Activated T-cell treated with anti-CD3 and anti-CD28 coated beads, Interleukin-2, amount 50 U/mL, for 4 hours (primary cell): ENCODE data around the gene TMEM151A. TPM values are rescaled to one million over a fixed set of nuclear protein-coding genes. Genes with fewer than 3 reads are reported as not detected.
"Not testable (repeated sequence)": the region's sequence is repeated elsewhere in the genome, so short reads cannot be mapped to it uniquely, and the experiment has no call there.

ENCODE experiments used
- ATAC-seq, 2 donors: fragments of 200-7000 bp; cut with Tn5 transposase; one replicate each; pipeline ENCODE4 v1.10.0; 2021
- DNase-seq: peaks from one replicate; pipeline ENCODE4 v3.0.0-alpha.2; 2020
- H3K27me3 Mint-ChIP-seq: one replicate; pipeline ENCODE4 v1.8.0; 2021; ENCODE audit warnings: low read depth, mixed read lengths
- H3K36me3 Mint-ChIP-seq: one replicate; pipeline ENCODE4 v1.8.0; 2022; ENCODE audit warnings: mixed read lengths; ENCODE audit not compliant: insufficient read depth
- H3K4me1 Mint-ChIP-seq: one replicate; pipeline ENCODE4 v1.8.0; 2021; ENCODE audit warnings: low read depth, mixed read lengths
- H3K4me3 Mint-ChIP-seq: one replicate; pipeline ENCODE4 v1.8.0; 2021; ENCODE audit warnings: mild to moderate bottlenecking, moderate library complexity, mixed read lengths
- H3K9me3 Mint-ChIP-seq: one replicate; pipeline ENCODE4 v1.8.0; 2021; ENCODE audit warnings: mixed read lengths
- total RNA-seq, 3 donors: library from RNA; stranded (reverse); gene quantifications; one replicate each; pipeline ENCODE4 v1.2.1, GENCODE V29; 2021

Gene TMEM151A
- under 1 TPM in 1 of 3 donors, not detected in 2; 0.11 TPM for total RNA-seq

DNA sequence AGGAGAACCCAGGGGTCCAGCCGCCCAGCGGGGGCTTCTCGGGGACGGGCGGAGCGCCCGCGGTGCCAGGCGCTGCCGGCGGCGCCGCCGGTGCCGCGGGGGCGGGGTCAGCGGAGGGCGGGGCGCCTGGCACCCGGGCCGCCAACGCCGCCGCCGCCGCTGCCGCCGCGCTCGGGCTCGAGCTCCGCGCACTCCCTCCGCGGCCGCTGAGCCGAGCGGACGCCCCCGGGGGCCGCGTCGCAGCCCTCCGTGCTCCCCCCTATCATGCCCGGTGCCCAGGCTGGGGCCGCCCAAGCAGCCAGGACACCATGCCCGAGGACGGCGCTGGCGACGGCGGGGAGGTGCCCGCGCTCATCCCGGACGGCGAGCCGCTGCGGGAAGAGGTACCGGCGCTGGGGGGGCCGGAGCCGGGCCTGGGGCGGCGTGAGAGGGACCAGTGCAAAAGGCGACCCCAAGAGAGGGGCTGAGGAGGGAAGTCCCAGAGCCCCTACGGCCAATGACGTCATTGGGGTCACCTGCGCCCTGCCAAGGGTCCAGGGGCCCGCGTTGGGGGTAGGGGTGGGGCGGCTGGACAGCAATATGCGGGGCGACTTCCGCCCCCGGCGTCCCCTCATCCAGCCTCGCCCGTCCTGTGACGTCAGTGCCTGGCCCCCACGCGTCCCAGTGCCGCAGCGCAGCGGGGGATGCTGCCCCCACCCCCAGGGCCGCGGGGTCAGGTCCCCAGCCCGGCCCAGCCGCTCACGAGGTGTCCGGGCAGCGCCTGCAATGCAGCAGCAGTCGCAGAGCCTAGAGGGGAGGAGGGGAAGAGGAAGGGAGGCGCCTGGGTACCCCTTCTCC, at the start of gene TMEM151A:
TSS of gene TMEM151A (plus strand) at position 189 of the 837 bp plus-strand sequence. CDS start at position 309, 120 bp downstream.
- no peak for DNase-seq
- H3K27me3 Mint-ChIP-seq, result peaks cover 20% of the 10 kb centered on the region

DNA sequence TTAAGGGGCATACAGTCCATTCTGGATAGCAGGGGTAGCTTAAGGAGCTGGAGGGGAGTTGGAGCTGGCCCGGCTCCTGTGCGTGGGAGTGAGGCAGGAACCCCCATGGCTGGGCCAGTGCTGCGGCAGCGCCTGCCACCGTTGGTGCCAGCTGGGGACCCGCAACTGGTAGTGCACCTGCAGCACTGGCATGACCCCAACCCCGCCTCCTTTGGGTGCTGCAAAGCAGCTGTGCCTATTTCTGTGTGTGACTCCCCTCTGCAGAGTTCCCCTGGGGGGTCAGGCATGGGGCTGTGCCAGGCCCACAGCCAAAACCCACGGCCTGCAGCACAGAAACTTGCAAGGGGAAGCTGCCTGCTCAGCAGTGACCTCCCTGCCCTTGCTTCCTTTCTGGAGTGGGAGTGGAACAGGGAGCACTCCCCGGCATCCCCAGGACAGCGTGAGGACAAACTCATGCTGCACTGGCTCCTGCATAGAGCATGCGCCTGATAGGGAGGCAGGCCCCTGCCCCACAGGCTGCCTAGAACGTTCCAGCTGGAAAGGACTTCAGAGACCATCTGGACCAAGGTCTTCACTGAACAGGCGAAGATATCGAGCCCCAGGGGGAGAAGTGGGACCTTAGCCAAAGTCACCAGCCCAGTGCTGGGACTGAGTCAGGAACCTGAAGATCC, 49.5 kb upstream of the TMEM151A start:
- Mint-ChIP-seq H3K36me3 (peaks cover 11% of the 10 kb centered on the region), H3K4me1 (no peaks in the 10 kb centered on the region), H3K27me3 (no peaks in the 10 kb centered on the region), H3K4me3 (no peak overlapping the region), H3K9me3 (no peaks in the 10 kb centered on the region)
- DNase-seq (no peak), ATAC-seq (no peak)

More for the DNA sequence above, at the start of gene TMEM151A:
- H3K36me3 Mint-ChIP-seq, result no peaks in the 10 kb centered on the region
- ATAC-seq, result no peak
- H3K9me3 Mint-ChIP-seq, result no peaks in the 10 kb centered on the region
- H3K4me3 Mint-ChIP-seq, result peak within 1 kb of the TSS; percentile 94
- H3K4me1 Mint-ChIP-seq, result peaks cover 24% of the 10 kb centered on the region

DNA sequence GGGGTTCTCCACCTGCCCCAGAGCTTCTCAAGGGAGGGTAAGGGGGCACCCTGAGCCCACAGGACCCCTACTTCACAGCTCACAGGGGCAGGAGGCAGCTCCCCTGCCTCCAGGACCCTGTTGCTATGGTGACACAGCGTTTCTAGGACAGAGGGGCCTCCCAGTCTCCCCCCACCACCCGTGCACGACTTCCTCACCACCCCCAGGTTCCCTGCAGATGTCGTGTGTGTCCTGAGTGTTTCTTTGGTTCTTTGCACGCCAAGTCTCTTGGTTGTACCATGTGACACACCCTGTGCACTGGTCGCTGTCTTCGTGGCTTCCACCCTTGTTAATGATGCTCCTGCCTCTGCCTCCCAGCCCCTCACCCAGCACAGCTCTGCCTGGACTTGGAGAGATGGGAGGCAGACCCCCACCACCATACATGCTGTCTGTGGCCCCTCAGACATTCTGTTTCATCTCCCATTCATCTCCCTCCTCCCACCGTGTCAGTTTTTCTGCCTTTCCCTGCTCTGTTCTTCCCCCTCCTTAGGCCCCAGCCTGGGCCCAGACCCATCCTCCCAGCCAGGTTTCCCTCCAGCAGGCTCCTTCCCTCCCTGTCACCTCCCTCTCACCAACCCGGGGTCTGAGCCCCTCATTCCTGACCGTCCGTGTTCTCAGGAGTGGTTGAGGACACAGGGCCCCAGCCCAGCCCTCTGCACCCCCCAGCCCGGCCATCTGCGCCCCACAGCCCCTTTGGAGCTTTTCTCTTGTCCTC, 47.7 kb upstream of the TMEM151A start:
- Mint-ChIP-seq H3K36me3 (peaks cover 18% of the 10 kb centered on the region), H3K4me3 (no peak overlapping the region), H3K9me3 (no peaks in the 10 kb centered on the region), H3K4me1 (no peaks in the 10 kb centered on the region), H3K27me3 (no peaks in the 10 kb centered on the region)
- DNase-seq (no peak), ATAC-seq (no peak)

GRCh38 chr11:66247295-66247694, 44.4 kb upstream of the TMEM151A start:
- no peak for ATAC-seq
- no peak overlapping the region for H3K4me3 Mint-ChIP-seq
- H3K9me3 Mint-ChIP-seq, result no peaks in the 10 kb centered on the region
- no peaks in the 10 kb centered on the region for H3K27me3 Mint-ChIP-seq
- DNase-seq, result no peak
- peaks cover 11% of the 10 kb centered on the region for H3K36me3 Mint-ChIP-seq
- peaks cover 2% of the 10 kb centered on the region for H3K4me1 Mint-ChIP-seq

DNA sequence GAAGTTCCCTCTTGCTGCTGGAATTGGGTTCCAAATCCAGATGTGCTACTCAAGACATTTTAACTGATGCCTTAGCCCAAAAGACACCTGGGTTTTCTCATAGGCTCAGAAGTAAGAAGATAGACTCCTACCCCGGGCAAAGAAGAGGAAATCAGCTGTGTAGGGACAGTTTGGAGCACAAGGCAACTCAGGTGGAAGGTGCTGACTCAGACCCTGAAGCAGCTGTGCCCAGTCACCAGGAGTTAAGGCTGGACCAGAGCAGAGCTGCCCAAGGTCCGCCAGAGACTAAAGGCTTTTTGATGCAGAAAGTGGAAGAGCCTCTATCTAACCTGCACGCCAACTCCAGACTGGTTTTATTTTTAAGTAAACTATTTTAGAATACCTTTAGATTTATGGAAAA, 43.9 kb upstream of the TMEM151A start:
- Mint-ChIP-seq H3K4me1 (peaks cover 2% of the 10 kb centered on the region), H3K4me3 (no peak overlapping the region), H3K9me3 (no peaks in the 10 kb centered on the region), H3K27me3 (no peaks in the 10 kb centered on the region), H3K36me3 (peaks cover 11% of the 10 kb centered on the region)
- ATAC-seq (no peak), DNase-seq (no peak)

GRCh38 chr11:66248903-66249302, 42.8 kb upstream of the TMEM151A start:
- H3K4me3 Mint-ChIP-seq, result no peak overlapping the region
- ATAC-seq, result no peak
- DNase-seq, result no peak
- H3K27me3 Mint-ChIP-seq, result no peaks in the 10 kb centered on the region
- peaks cover 2% of the 10 kb centered on the region for H3K4me1 Mint-ChIP-seq
- H3K36me3 Mint-ChIP-seq, result peaks cover 11% of the 10 kb centered on the region
- no peaks in the 10 kb centered on the region for H3K9me3 Mint-ChIP-seq

GRCh38 chr11:66251809-66252208, 39.9 kb upstream of the TMEM151A start:
- Mint-ChIP-seq H3K27me3 (no peaks in the 10 kb centered on the region), H3K9me3 (no peaks in the 10 kb centered on the region), H3K4me3 (no peak overlapping the region), H3K36me3 (peaks cover 9% of the 10 kb centered on the region), H3K4me1 (peaks cover 11% of the 10 kb centered on the region)
- DNase-seq (no peak), ATAC-seq (no peak)

- not testable (repeated sequence) for DNase-seq, H3K36me3 Mint-ChIP-seq, H3K27me3 Mint-ChIP-seq, H3K4me3 Mint-ChIP-seq, H3K9me3 Mint-ChIP-seq, ATAC-seq
- peaks cover 14% of the 10 kb centered on the region for H3K4me1 Mint-ChIP-seq
These were observed 38.6 kb upstream of the TMEM151A start for GRCh38 chr11:66253081-66253480.

GRCh38 chr11:66258473-66258893, 33.2 kb upstream of the TMEM151A start:
- Mint-ChIP-seq H3K36me3 (peaks cover 15% of the 10 kb centered on the region), H3K4me3 (peak overlapping the region; percentile 91), H3K9me3 (no peaks in the 10 kb centered on the region), H3K27me3 (no peaks in the 10 kb centered on the region), H3K4me1 (peaks cover 26% of the 10 kb centered on the region)
- ATAC-seq, result no peak
- DNase-seq, result no peak

DNA sequence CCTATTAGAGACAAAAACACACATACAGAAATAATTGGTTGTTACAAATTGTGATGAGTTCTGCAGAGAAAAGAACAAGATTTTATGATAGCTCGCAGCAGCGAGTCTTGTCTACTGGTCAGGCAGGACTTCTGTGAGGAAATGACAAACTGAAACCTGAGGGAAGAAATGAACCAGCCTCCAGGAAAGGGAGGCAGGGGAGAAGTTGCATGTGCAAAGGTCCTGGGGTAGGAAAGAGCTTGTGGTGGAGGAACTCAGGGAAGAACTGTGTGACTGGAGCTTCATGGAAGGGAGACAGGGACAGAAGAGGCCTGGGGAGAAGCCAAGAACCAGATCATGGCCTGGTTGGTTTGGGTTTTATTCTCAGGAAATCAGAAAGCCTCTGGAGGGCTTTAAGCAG, 32.5 kb upstream of the TMEM151A start:
- H3K36me3 Mint-ChIP-seq, result peaks cover 18% of the 10 kb centered on the region
- H3K9me3 Mint-ChIP-seq, result no peaks in the 10 kb centered on the region
- peaks cover 26% of the 10 kb centered on the region for H3K4me1 Mint-ChIP-seq
- H3K27me3 Mint-ChIP-seq, result no peaks in the 10 kb centered on the region
- ATAC-seq (no peak), DNase-seq (no peak)
- H3K4me3 Mint-ChIP-seq, result peak overlapping the region; percentile 91

- ATAC-seq, result no peak
These were observed 31.7 kb upstream of the TMEM151A start for GRCh38 chr11:66259956-66260355.

DNA sequence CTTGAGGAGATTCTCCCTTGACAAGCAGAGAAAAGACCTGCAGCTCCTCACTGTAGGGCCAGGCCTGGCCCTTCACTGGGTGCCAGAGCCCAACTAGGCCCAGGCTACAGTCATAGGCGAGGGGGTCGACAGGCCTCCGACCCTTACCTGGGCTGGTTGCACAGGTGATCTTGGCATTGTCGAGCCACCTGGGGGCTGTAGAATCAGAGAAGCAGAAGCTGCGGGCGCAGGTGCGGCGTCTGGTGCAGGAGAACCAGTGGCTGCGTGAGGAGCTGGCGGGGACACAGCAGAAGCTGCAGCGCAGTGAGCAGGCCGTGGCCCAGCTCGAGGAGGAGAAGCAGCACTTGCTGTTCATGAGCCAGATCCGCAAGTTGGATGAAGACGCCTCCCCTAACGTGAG, 30.1 kb upstream of the TMEM151A start:
- Mint-ChIP-seq H3K4me1 (peaks cover 19% of the 10 kb centered on the region), H3K9me3 (no peaks in the 10 kb centered on the region), H3K27me3 (no peaks in the 10 kb centered on the region), H3K36me3 (peaks cover 22% of the 10 kb centered on the region), H3K4me3 (no peak overlapping the region)
- no peak for ATAC-seq
- no peak for DNase-seq

More at GRCh38 chr11:66259956-66260355, 31.7 kb upstream of the TMEM151A start:
- H3K9me3 Mint-ChIP-seq, result no peaks in the 10 kb centered on the region
- H3K4me3 Mint-ChIP-seq, result no peak overlapping the region
- no peaks in the 10 kb centered on the region for H3K27me3 Mint-ChIP-seq
- peaks cover 26% of the 10 kb centered on the region for H3K4me1 Mint-ChIP-seq
- peaks cover 22% of the 10 kb centered on the region for H3K36me3 Mint-ChIP-seq
- DNase-seq, result no peak

DNA sequence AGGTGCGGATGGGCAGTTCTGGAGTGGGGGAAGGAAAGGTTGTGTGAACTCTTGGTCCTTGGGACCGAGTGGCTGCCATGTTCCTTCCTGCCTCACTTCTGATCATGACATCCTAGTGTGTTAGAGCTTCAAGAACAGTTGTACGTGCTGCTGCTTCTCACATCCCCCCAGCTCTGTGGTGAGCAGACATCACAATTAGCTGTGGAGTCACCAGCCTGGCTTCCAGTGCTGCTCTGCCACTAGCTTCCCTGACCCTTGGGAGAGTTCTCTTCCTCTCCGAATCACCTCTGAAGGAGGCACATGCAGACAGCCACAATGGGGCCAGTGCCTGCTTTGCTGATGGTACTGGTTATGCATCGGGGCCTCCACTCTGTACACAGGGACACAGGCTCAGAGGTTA, 29.5 kb upstream of the TMEM151A start:
- no peak overlapping the region for H3K4me3 Mint-ChIP-seq
- no peak for ATAC-seq
- H3K36me3 Mint-ChIP-seq, result peaks cover 22% of the 10 kb centered on the region
- H3K9me3 Mint-ChIP-seq, result no peaks in the 10 kb centered on the region
- no peaks in the 10 kb centered on the region for H3K27me3 Mint-ChIP-seq
- H3K4me1 Mint-ChIP-seq, result peaks cover 17% of the 10 kb centered on the region
- no peak for DNase-seq

GRCh38 chr11:66262696-66263095, 29.0 kb upstream of the TMEM151A start:
- Mint-ChIP-seq H3K4me1 (peaks cover 18% of the 10 kb centered on the region), H3K36me3 (peaks cover 22% of the 10 kb centered on the region), H3K27me3 (no peaks in the 10 kb centered on the region)

More at GRCh38 chr11:66262696-66263095, 29.0 kb upstream of the TMEM151A start:
- no peaks in the 10 kb centered on the region for H3K9me3 Mint-ChIP-seq
- H3K4me3 Mint-ChIP-seq, result no peak overlapping the region
- no peak for ATAC-seq
- DNase-seq, result no peak
